GM19193 (cell line): ENCODE results near the gene MBTPS1.

Experiments
- POLR2A ChIP-seq: IDR thresholded peaks from 4 replicates; pipeline ENCODE4 v1.6.1; 2011; ENCODE audit not compliant: insufficient read depth, insufficient read length; ENCODE audit errors: extremely low read depth

MBTPS1 gene

DNA sequence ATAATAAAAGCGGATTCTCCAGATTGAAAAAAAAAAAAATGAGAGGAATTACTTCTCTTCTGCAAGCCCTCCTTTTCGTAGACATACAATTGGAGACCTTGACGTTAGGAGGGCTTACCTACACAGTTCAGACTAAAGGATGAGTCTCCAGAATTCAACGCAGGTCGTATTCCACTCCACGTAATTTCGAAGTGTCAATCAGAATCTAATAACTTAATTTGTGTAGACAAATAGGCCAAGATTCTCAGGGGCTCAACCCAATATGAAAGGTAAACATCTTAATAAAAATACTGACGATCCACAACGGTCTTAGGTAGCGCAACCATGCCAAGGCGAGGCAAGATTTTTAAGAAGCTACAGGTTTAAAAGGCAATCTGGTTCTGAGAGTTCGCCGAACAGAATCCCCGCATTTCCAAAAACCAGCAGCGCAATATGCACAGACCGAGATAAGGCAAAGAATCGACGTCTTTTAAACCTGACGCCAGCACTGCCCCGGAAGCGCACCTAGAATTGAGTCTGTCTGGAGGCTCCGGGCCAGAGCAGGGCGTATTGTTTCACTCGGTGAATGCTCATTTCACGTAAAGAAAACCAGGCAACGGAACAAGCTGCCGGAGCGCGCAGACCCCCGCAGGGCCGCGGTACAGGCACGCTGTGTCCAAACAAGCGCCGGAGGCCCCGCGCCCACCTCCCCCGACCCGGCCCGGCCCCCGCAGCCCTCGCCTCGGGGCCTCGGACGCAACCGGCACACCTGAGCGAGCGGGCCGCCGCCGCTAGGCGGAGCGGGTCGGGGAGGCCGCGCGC lies 623 bp downstream of the MBTPS1 start:
- no peak for TF ChIP-seq POLR2A

DNA sequence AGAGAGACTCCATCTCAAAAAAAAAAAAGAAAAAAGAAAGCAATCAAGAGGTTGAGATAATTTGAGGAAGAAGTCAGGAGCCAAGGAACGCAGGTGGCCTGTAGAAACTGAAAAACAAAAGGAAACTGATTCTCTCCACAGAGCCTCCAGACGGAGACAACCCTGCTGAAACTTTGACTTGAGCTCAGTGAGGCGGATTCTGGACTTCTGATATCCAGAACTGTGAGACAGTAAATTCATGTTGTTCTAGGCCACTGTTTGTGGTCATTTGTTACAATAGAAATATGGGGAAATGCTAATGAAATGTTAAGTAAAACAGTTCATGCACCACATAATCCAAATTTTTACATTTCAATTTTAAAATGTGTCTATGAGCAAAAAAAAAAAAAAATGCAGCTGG lies 5.2 kb downstream of the MBTPS1 start:
- no peak for TF ChIP-seq POLR2A

DNA sequence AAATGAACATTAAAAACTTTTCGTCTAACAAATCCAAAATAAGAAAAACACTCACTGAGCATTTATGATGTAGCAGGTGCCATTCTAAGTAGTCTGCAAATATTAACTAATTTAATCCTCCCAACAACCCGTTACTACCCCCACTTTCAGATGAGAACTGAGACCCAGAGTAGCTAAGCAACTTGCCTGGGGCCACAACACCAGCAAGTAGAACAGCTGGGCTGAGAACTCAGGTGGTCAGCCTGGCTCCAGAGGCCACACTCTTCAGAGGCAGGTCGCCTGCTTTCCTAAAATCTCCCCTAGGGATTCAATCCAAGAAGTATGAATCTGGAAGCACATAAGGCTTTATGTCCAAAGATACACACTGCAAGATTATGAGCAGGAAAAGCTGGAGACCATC lies 6.2 kb downstream of the MBTPS1 start:
- no peak for TF ChIP-seq POLR2A

DNA sequence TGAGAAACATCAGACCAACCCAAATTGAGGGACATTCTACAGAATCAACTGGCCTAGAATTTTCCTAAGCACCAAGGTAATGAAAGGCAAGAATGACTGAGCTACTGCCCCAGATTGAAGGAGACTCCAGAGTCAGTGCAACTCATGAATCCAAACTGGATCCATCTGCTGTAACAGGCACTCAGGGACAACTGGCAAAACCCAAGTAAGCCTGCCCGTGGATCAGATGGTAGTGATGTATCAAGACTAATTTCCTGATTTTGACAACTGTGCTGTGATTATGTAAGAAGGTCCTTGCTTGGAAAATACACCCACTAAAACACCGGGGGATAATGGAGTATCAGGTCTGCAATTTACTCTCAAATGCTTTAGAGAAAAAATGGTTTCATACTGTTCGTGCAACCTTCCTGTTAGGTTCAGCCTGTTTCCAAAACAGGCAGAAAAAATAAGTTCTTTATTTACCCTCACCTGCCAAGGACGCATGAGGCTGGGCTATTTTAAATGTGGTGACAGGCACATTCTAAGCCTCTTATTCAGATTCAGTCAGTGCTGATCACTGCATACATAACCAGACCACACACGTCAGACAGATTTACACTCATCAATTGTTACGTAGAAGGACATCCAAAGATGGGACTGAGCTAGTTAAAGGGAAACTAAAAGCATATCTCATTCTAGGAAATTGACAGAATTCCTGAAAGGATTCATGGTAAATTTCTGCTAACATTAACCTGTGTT lies 7.0 kb downstream of the MBTPS1 start:
- TF ChIP-seq POLR2A = no peak

DNA sequence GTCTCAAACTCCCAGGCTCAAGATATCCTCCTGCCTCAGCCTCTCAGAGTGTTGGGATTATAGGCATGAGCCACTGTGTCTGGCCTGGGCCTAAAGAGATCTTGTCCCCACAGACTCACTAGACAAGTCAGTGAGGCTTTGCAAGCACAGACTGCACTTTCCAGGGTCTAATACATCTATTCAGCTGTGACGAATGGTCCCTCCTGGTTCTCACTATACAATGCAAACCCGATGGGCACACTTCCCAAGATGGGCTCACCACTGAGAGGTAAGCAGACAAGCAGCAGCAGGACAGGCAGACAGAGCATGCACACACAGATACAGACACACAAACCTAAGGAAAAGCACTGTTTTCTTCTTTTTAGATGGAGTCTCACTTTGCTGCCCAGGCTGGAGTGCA lies 8.8 kb downstream of the MBTPS1 start:
- no peak for TF ChIP-seq POLR2A

DNA sequence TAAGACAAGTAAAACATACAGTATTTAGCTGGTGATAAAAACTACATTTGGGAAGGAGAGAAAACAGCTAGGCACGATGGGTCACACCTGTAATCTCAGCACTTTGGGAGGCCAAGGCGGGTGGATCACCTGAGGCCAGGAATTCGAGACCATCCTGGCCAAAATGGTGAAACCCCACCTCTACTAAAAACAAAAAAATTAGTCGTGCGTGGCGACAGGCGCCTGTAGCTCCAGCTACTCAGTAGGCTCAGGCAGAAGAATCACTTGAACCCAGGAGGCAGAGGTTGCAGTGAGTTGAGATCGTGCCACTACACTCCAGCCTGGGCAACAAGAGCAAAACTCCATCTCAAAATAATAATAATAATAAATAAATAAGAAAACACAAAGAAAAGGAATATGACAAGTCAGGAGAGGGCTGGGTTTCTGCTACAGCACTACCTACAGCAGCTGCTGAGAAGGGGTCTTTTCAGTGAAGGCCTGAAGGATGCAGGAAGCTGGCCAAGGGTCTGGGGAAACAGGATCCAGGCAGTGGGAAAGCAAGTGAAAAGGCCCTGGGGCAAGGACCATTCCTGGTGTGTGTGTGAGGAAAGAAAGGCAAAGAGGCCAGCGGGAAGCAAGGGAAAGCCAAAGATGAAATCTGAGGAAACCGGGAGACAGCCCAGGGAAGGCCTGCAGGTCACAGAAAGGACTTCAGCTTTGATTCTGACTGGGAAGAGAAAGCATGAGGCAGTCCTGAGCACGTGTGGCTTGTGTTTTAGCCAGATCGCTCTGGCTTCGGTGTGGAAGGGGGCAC lies 10.6 kb downstream of the MBTPS1 start:
- no peak for TF ChIP-seq POLR2A

DNA sequence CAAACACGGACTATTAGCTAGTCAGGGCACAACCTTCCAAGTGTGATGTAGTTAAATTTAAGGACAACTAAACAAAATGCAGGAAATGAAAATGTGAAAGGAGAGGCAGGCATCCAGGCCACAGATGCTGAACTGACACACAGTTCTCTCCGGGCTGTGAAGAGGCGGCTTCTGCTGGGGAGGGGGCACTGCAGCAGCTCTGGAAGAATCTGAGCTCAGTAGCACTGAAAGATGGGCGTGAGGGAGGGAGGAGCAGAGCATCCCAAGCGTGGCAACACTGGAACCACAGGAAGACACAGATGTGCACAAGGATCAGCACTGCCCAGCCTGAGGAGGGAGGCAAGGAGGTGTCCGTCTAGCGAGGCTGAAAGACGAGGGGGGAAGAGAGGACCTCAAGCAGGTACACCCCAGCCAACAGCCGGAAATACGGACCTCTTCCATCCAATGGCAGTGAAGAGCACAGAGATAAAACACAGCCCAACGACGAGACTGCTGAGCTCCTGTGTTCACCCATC lies 11.4 kb downstream of the MBTPS1 start:
- no peak for TF ChIP-seq POLR2A

DNA sequence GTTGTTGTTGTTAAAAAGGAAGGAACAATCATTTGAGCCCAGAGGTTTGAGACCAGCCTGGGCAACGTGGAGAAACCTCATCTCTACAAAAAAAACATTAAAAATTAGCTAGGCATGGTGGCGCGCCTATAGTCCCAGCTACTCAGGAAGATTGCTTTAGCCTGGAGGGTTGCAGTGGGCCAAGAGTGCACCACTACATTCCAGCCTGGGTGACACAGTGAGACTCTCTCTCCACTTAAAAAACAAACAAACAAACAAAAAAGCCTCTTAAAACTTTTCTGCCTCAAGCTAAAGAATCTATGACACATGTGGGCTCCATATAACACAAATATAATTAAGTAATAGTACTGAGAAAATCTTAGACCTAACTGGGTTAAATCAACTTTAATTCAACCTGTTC lies 12.5 kb downstream of the MBTPS1 start:
- no peak for TF ChIP-seq POLR2A

DNA sequence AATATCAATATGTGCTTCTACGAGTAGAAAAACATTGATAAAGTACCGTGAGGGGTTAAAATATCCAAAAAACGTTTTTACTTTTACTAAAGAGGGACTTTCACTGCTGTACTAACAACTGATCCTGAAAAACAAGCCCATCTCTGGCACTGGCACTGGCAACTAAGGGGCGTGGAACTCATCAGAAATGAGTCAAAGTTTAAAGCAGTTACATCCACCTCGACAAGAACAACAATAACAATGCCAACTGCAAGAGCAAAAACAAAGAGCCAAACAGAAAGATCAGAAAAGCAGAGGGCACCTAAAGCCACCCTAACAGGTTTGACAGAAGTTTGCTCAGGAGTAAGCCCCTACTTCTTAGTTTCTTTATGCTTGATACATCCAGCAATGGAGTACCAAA lies 13.1 kb downstream of the MBTPS1 start:
- no peak for TF ChIP-seq POLR2A

DNA sequence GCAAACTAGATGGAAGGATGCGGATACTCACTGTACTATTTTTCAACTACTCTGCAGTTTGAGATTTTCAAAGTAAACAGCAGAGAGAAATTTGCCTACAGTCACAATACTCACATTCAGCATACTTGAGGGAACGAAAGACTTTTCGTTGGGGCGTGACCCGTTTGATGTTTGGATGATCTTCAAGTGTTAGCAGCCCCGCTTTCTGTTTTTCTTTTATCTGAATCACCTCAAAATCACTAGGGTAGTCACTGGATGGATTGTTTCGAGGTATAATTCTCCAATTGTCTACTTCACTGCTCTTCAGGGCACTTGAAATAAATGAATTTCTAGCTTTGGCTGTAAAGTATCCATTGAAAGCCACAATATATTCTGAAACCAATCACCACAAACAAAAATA lies 17.8 kb downstream of the MBTPS1 start:
- no peak for TF ChIP-seq POLR2A

DNA sequence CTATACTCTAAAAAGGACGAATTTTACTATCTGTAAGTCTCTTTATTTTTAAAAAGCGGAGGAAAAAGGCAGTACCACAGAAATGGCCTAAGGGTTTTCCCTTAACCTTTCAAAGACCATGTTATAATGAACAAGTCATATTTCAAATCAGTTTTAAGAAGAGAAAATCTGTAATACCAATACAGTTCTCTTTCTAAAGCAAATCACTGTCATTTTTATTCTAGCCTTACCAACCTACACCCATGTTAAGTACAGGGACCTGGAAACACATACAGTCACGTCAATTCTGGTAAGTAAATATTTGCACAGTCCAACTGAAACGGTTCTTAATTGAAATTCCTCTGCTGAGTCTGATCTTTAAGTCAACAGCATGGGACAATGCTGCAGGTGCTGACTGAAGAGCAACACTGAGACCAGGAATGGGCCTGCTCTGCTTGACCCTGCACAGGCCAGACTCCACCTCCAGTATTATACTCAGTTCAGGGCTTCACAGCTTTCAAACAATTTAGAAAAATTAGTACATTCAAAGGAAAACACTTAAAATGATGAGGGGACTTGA lies 20.2 kb downstream of the MBTPS1 start:
- no peak for TF ChIP-seq POLR2A

DNA sequence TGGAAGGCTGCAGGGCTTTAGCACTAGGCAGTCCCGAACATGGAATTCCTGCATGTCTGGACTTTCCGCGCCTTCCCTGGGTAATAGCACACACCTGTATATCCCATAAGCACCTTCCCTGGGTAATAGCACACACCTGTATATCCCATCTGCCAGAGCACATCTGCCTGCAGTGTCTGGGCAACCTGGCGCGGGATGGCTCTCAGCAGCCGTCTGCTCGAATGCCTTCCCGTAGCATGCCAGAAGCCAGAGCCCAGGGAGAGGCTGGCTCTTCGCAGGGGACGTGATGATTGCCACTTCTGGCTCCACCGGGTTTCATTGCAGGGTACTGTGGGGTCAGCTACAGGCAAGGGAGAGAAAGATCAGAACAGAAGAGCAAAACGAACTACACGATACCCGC lies 21.3 kb downstream of the MBTPS1 start:
- no peak for TF ChIP-seq POLR2A

DNA sequence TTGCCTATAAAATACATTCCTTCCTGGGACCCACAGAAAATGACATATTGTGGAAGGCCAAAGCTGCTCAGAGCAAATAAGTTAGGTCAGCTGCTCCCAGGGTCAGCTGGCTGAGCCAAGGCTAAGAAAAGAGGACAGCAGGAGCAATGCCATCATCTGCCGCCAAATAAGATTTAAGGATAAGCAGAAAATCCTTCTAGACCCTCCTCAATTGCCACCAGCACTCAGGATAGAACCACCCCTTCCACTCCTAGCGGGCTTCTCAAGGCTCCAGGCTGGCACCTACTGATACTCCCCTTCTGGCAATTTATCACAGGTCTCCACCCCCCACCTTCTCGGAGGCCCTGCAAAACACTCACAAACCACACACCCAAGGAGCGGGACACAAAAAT lies 22.9 kb downstream of the MBTPS1 start:
- TF ChIP-seq POLR2A = no peak

DNA sequence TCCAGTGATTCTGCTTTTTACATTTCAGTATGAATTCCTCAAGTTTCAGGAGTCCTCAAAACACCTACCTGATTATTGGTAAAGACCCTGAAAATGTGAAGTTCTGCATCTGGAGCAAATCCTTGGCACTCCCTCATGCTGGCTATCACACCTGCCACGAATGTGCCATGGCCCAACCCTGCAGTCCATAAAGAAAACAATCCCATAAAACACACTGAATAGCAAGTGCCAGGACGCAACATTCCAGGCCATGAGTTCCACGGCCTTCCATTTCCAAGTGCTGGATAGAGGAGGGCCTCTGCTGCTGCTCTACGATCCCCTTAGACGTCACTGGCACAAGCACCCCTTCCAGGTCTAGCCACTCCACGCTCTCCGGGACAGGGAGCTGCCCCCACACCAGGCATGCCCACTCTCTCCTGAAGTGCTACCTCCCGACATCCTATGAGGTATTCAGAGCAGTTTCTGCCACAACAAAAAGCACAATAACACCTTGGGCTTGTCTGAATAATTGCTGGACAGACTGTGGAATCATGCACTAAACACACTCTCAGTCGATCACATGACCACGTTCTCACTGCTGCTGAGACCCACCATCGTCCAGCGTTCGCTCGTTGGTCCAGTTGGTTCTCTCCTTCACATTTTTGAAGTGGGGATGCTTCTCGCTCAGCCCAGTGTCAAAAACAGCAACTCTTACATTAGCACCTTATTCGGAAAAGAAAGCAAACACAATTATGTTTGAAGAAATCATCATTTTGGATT lies 23.4 kb downstream of the MBTPS1 start:
- TF ChIP-seq POLR2A = no peak
